Gastroesophageal sphincter (tissue), 3 donors: ENCODE data around the gene FOXN3.

ENCODE experiments used
- CTCF ChIP-seq, 4 experiments: fragments of 200-600 bp in 2 of 4; fragments of 450-650 bp in 2 of 4; sonication (generic) in 1 of 4; IDR thresholded peaks; one replicate each; pipeline ENCODE4 v1.5.1; 2017 to 2019; ENCODE audit warnings: antibody characterized with exemption in 4 of 4, mild to moderate bottlenecking in 2 of 4, moderate library complexity in 2 of 4
- POLR2AphosphoS5 ChIP-seq: sonication (generic); formaldehyde crosslinking; IDR thresholded peaks from one replicate; pipeline ENCODE4 v1.6.1; 2017; ENCODE audit warnings: antibody characterized with exemption

DNA sequence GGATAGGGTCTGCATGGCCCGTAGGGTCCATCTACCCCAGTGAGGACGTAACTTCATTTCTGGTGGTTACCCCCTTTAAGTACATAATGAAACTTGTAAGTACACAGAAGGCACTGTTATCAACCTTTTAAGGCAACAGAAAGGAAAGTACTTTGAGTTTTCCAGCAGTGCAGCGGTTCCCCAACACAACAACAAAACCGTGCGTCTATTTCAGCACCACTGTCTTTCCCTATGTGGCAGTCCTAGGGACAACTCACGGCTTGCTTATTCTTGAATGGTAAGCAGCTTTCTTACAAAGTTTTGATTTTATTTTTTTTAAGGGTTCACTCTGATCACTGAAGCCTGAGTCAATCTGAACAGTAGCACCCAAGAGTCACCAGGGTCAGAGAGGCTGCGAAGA, 46.3 kb downstream of the FOXN3 start:
- TF ChIP-seq POLR2AphosphoS5 (no peak), CTCF (IDR thresholded peaks at IDR 0.05) (no peak)
